Measurements from ENCODE around the gene TRPT1.

DNA sequence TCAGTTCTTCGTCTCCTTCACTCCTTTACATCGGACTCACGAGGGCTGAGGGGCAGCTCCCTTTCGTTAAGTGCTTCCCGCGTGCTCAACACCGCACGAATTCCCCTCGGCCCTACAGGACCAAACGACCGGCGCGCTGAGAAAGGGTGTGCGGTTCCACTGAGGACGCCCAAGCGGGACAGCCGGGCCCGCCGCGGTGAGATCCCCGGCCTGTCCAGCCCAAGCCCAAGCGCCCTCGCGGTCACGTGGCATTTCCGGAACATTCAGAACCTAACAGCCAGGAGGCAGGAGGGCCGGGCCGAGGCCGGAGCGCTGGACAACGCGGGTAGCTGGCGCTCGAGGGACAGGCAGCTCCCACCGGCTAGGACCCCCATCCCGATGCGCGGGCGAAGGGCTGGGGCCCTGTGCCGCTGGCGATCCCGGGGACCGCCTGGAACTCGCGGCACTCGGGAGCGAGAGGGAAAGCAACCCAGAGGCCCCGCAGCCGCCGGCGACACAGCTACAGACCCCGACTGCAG, 40.8 kb downstream of the TRPT1 start:
- TF ChIP-seq RAD21 (IDR thresholded peaks at IDR 0.05; ENCODE audit: low read depth) (peak; percentile 6; the same call in 1 of the 2 replicates), CREB1 (IDR thresholded peaks at IDR 0.05; ENCODE audit: low read depth) (no peak), TAF1 (IDR thresholded peaks at IDR 0.05; ENCODE audit: low read depth) (peak; percentile 93), ZBTB7A (IDR thresholded peaks at IDR 0.05; ENCODE audit: low read depth) (no peak), MAX (IDR thresholded peaks at IDR 0.05) (peak; percentile 98), USF1 (IDR thresholded peaks at IDR 0.05) (peak; percentile 94), EGR1 (IDR thresholded peaks at IDR 0.05) (no peak), FOXM1 (IDR thresholded peaks at IDR 0.05; ENCODE audit: borderline replicate concordance, low read depth) (no peak)
- TF ChIP-seq, protein P1, sequence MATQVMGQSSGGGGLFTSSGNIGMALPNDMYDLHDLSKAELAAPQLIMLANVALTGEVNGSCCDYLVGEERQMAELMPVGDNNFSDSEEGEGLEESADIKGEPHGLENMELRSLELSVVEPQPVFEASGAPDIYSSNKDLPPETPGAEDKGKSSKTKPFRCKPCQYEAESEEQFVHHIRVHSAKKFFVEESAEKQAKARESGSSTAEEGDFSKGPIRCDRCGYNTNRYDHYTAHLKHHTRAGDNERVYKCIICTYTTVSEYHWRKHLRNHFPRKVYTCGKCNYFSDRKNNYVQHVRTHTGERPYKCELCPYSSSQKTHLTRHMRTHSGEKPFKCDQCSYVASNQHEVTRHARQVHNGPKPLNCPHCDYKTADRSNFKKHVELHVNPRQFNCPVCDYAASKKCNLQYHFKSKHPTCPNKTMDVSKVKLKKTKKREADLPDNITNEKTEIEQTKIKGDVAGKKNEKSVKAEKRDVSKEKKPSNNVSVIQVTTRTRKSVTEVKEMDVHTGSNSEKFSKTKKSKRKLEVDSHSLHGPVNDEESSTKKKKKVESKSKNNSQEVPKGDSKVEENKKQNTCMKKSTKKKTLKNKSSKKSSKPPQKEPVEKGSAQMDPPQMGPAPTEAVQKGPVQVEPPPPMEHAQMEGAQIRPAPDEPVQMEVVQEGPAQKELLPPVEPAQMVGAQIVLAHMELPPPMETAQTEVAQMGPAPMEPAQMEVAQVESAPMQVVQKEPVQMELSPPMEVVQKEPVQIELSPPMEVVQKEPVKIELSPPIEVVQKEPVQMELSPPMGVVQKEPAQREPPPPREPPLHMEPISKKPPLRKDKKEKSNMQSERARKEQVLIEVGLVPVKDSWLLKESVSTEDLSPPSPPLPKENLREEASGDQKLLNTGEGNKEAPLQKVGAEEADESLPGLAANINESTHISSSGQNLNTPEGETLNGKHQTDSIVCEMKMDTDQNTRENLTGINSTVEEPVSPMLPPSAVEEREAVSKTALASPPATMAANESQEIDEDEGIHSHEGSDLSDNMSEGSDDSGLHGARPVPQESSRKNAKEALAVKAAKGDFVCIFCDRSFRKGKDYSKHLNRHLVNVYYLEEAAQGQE (IDR thresholded peaks at IDR 0.05; ENCODE audit: low read depth) = no peak

Data from Ishikawa (cell line).